Inflammatory macrophage treated with lipopolysaccharide for 4 hours (primary cell): ENCODE measurements around the gene FUT8.
"Not testable (repeated sequence)": the region's sequence is repeated elsewhere in the genome, so short reads cannot be mapped to it uniquely, and the experiment has no call there.

ENCODE experiments used
- DNase-seq: peaks from one replicate; pipeline ENCODE4 v3.0.0-alpha.2; 2020

FUT8 gene

DNA sequence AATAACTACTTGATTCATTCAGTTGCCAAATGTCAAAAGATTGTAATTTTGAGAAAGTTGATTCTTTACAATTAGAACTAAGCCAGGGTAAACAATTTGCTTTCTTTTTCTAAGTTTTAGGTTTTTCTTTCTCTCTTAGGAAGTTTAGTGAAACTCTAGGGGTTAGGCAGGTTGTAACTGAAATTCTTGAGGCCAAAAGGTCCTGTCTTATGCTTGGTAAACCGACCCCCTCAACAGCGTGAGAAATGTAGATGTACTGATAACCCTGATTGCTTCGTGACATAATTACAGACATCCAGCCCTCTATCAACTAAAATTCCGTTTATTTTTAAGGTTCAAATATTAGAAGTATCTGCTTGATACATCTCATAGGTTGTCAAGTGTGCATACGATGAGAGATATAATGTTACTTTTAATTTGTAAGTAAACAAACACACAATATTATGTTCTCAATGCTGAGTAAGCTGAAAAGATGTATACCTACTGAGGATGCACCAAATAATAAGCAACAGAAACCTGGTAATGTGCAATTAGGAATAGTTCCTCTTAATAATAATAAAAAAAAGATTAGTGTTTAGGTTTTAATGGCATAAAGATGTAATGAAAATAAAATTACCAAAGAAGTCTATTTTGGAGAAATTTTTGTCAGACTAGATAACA lies 7.2 kb downstream of the FUT8 start:
- no peak for DNase-seq

DNA sequence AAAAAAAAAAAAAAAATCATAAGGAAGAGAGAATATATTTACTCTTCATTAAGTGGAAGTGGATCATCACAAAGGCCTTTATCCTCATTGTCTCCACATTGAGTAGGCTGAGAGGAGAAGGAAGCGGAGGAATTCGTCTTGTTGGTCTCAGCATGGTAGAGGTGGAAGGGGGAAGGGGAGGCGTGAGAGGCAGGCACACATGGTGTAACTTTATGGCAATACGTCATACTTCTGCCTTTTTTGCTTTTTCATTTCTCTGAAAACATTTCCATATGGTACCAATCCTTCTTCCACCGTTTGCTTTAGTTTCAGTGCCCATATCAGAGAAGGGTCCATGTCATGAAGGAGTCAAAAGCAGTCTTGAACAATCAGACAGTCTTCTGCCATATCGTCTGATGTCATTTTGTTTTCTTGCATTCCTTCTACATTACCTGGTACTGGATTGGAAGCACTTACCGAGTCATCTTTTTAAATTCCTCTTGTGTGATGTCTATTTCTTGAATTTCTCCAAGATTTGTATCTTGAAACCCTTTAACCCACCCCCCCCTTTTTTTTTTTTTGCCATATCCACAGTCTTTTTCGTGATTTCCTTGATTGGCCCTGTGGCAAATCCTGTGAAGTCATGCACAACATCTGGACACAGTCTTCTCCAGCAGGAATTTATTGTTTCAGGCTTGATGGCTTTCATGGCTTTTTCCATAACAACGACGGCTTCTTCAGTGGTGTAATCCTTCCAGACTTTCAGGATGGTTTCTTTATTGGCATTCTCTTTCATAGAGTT lies 8.9 kb downstream of the FUT8 start:
- DNase-seq: peak; percentile 32

DNA sequence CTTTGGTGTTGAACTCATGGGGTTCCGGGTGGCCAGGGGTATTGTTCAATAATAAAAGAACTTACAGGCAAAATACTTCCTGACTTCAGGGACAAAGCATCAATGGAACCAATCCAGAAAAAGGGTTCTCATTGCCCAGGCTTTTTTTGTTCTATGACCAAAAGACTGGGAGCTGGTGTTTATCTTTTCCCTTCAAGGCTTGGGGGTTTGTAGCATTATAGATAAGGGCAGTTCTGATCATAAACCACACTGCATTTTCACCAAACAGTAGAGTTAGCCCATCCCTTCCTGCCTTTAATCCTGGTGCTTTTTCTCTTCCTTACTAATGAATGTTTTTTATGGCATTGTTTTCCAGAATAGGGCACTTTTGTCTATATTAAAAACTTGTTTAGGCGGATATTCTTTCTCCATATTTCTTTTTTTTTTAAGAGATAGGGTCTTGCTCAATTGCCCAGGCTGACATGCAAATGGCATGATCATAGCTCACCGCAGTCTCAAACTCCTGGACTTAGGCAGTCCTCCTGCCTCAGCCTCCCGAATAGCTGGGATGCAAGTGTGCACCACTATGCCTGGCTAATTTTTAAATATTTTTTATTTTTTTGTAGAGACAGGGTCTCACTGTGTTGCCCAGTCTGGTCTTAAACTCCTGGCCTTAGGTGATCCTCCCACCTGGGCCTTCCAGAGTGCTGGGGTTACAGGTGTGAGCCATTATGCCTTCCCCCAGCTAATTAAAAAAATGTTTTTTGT lies 9.7 kb downstream of the FUT8 start:
- DNase-seq: no peak

DNA sequence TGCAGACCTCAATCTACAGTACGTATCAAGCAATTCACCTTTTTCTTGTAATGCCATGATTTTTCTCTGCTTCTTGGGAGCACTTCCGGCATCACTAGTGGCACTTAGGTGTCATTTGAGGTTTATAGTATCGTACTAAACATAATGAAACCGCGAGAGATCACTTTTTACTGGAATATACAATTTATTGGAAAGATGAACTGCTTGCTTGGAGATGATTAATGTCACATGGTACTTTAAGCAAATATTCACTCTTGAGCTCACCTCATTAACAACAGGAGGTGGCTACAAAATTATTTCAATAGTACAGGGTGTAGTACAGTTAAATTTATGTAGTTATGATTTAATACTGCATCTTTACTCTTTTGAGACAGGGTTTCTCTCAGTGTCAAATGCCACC lies 11.5 kb downstream of the FUT8 start:
- no peak for DNase-seq

DNA sequence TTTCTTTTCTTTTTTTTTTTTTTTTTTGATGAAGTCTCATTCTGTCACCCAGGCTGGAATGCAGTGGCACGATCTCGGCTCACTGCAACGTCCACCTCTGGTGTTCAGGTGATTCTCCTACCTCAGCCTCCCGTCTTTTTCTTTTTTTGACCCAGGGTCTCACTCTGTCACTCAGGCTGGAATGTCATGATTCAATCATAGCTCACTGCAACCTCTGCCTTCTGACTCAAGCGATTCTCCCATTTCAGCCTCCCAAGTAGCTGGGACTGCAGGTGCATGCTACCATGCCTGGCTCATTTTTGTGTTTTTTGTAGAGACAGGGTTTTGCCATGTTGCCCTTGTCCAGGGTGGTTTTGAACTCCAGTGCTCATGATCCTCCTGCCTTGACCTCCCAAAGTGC lies 12.0 kb downstream of the FUT8 start:
- DNase-seq: no peak

DNA sequence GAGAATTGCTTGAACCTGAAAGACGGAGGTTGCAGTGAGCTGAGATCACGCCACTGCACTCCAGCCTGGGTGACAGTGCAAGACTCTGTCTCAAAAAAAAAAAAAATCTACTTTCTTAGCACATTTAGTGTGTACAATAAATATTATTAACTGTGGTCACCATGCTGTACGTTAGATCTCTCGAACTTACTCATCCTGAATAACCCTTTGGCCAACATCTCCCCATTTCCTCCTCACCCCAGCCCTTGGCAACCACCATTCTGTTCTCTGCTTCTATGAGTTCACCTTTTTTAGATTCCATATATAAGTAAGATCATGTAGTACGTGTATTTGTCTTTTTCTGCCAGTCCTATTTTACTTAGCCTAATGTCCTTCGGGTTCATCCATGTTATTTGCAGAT lies 13.4 kb downstream of the FUT8 start:
- no peak for DNase-seq

DNA sequence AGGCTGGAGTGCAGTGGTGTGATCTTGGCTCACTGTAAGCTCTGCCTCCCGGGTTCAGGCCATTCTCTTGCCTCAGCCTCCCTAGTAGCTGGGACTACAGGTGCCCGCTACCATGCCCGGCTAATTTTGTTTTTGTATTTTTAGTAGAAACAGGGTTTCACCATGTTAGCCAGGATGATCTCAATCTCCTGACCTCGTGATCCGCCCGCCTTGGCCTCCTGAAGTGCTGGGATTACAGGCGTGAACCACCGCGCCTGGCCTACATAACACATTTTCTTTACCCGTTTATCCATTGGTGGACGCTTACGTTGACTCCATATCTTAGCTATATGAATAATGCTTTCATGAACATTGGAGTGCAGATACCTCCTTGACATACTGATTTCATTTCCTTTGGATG lies 14.4 kb downstream of the FUT8 start:
- not testable (repeated sequence) for DNase-seq

DNA sequence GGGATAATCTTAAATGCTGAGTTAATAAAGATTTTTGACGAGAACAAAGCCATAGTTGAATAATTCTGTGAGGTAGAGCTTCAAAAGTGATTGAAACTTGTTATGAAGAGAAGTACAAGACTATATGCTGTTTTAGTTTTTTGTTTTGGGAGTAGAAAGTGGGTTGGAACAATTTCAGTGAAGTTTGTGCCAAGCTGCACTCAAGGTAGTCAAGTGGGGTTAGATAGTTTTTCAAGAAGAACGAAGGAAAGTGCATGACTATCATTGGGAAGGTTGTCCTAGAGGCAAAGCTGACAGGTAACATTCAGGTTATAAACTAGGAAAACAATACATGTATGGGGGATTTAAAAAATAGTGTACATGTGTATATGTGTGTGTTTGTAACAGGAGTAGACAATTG lies 16.2 kb downstream of the FUT8 start:
- no peak for DNase-seq

DNA sequence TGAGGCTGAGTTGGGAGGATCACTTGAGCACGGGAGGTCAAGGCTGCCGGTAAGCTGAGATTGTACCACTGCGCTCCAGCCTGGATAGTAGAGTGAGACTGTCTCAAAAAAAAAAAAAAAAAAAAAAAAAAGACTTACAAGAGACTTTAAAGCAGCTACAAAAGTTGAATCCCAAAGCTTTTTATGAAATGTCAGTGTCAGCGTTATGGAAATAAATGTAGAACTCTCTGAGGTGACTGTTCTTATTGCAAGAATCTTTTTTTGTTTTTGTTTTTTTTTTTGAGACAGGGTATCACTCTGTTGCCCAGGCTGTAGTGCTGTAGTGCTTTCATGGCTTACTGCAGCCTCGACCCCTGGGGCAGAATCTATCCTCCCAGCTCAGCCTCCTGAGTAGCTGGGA lies 17.2 kb downstream of the FUT8 start:
- no peak for DNase-seq

DNA sequence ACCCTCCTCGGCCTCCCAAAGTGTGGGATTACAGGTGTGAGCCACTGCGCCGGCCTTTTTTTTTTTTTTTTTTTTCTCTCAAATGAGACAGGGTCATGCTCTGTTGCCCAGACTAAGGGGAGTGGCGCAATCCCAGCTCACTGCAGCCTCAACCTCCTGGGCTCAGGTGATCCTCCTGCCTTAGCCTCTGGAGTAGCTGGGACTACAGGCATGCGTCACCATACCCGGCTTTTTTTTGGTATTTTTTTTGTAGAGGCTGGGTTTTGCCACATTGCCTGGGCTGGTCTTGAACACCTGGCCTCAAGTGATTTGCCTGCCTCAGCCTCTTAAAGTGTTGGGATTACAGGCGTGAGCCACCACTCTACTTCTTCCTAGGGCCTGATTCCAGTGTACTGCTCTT lies 18.7 kb downstream of the FUT8 start:
- no peak for DNase-seq

DNA sequence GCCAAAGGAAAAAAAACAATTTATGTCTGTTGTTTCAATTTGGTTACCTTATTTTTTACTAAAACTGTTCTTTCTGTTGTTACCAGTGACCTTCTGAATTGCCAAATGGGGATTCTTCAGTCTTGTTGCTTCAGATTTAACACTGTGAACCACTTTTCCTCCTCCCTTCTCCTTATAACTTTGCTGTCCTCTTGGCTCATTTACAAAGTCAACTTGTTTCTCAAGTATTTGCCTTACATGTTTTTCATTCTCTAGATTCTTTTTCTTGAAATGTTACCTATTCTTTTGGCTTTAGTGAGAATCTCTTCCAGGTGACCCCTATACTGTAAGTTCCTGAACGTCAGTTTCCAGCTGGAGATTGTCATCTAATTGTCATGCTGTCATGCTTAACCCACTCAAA lies 19.4 kb downstream of the FUT8 start:
- no peak for DNase-seq

DNA sequence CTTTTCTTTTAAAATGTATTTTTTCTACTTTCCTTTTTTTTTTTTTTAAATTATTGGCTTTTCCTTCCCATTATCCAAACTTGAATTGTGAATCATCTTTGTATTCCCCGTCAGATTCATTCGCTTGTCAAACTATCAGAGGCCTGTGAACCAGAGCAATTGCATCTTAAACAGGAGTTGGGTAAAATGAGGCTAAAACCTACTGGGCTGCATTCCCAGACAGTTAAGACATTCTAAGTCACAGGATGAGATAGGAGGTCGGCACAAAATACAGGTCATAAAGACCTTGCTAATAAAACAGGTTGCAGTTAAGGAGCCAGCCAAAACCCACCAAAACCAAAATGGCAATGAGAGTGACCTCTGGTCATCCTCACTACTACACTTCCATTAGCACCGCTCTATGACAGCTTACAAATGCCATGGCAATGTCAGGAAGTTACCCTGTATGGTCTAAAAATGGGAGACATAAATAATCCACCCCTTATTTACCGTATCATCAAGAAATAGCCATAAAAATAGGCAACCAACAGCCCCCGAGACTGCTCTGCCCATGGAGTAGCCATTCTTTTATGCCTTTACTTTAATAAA lies 19.9 kb downstream of the FUT8 start:
- DNase-seq: no peak

DNA sequence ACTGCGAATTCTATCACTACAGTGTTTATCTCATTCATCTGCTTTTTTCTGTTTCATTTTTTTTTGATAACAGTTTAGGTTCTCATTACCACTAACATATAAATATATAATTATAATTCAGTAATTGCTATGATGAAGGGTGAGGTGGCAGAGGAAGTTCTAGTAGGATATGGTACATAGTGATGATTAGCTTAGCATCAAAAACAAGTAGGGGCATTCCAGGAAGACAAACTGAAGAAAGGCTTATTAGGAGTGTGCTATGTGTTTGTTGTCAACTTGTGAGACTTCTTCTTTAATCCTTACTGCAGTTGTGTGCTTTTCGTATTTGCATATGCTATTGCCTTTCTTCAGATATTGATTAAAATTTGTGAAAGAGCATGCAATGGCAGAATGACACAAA lies 20.6 kb downstream of the FUT8 start:
- DNase-seq: no peak

DNA sequence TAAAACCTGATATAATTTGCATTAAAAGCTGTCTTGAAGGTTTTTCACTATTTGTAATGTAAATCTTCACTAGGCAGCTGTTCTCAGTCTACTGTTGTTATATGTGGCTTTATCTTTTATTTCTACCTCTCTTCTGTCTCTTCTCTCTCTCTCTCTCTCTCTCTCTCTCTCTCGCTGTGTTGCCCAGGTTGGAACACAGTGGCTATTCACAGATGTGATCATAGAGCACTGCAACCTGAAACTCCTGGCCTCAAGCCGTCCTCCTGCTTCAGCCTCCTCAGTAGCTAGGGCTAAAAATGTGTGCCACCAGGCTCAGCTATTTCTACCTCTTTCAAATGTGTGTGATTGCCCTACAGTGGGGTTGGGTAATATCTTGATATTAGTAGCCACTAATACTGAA lies 21.1 kb downstream of the FUT8 start:
- DNase-seq: no peak

DNA sequence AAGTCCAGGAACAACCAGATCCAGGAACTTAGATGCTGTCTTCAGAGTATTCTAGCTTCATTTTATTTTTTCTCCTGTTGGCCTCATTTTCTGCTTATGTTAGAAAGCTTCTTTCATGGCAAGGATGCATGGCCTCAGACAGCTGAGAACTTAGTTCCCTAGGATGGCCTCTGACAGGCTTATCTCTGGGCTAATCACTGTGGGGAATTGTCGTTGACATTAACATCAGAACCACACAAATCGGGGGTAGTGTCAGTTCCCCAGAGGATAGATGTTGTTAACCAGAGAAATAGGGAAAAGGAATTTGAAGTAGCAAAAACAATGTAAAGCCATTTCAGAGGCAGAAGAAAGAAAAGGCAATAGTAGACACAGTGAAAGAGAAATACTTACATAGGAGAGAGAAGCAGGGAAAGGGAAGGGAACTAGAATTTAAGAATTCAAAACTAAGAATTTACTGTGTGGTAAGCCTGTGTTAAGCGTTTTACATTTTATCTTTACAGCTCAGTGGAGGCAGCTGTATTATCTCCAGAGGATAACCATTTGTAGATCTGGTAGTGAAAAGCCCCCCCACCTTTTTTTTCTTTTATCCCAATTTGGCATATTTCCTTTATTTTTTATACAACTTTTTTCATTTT lies 21.8 kb downstream of the FUT8 start:
- DNase-seq: no peak

DNA sequence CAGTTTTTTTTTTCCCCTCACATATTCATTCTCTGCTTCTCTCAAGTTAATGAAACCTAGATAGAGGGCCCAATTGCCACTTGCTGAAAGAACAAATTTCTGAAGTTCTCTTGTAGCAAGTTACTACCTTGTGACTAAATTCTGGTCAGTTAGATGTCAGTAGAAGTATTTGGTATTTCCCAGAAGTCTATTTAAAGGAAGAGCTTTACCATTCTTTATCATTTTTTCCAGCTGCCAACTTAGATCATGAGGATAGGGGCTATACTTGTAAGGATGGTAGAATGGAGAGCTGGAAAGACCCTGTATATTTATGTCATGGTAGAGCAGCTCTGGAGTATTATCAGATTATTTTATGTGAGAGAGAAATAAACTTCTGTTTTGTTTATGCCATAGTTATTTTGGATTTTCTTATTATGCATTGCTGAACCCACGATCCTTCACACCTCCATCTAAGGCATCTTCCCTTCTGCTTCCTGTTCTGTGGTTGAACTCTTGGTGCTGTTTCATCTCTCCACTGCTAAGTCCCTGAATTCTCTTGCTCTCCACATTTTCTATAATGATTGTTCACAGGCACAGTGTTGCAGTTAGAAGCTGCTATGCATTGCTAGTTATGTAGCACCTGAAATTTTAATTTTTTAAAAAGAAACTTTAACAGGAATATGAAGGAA lies 25.9 kb downstream of the FUT8 start:
- no peak for DNase-seq

DNA sequence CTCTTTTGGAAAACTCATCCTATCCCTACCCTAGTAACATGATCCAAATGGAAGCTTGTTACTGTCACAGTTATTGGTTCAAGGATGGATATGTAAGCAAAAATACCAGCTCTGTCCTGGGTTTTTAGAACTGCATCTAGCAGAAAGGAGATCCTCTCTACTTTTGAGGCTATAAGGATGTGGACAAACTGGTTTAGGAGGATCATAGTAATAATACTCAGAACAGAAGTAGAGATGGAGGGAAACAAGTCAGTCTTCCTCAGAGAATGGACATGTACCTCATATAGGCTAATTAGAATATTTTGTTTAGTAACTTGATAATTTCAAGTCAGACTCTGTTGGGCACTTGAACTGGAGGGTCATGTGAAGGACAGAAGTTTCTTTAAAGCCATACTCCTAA lies 26.6 kb downstream of the FUT8 start:
- DNase-seq: no peak

DNA sequence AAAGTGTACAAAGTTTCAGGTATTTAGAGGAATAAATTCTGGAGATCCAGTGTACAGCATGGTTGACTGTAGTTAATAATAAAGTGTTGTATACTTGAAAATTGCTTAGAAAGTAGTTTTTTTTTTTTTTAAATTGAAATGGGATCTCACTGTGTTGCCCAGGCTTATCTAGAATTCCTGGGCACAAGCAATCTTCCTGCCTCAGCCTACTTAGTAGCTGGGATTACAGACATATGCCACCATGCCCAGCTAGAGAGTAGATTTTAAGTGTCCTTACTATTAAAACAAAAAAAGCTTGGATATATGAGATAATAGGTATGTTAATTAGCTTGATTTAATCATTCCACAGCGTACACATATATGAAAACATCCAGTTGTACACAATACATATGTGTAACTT lies 27.7 kb downstream of the FUT8 start:
- DNase-seq: no peak

DNA sequence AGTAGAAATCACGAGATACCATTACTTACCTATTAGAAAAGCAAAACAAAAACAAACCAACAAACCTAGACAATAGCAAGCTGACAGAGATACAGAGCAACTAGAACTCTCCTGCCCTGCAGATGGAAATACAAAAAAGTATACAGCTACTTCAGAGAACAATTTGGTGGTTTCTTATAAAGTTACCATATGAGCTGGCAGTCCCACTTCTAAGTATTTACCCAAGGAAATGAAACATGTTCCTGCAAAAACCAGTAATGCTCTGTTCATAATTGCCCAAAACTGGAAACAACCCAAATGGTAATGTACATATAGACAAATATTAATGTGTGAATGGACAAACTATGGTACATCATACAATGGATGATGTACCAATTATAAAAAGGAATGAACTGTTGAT lies 31.7 kb downstream of the FUT8 start:
- DNase-seq: no peak

DNA sequence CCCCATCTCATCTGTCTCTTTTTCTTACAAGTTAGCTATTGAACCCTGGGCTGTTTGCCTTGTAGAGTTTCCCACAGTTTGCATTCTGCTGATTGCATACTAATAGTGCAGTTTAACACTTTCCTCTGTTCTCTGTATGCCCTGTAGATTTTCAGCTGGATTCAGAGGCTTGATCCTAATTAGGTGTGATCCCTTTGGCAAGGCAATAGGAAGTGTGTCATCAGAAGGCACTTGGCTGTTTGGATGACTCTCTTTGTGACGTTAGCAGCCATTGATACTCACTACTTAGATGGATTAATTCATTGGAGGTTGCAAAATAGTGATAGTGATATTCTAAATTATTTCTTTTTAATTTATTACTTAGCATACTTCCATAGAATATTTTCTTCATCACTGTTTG lies 33.6 kb downstream of the FUT8 start:
- no peak for DNase-seq

DNA sequence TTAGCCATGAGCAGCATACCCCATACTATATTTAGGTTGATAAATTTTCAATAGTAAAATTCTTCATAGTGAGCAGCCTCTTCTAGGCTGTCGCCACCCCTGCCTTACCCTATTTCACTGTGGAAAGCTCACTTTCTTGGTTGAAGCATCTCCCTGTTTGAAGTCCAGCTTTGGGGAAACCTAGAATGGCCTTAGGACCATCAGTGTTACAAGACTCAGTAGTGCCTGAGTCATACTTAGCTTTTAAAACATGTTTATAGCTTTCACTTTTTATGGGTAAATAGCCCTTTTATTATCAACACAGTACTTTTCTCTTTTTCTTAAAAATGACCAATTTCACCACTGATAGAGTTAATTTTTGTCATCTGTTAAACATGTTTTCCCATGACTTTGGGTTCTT lies 37.1 kb downstream of the FUT8 start:
- DNase-seq: no peak

DNA sequence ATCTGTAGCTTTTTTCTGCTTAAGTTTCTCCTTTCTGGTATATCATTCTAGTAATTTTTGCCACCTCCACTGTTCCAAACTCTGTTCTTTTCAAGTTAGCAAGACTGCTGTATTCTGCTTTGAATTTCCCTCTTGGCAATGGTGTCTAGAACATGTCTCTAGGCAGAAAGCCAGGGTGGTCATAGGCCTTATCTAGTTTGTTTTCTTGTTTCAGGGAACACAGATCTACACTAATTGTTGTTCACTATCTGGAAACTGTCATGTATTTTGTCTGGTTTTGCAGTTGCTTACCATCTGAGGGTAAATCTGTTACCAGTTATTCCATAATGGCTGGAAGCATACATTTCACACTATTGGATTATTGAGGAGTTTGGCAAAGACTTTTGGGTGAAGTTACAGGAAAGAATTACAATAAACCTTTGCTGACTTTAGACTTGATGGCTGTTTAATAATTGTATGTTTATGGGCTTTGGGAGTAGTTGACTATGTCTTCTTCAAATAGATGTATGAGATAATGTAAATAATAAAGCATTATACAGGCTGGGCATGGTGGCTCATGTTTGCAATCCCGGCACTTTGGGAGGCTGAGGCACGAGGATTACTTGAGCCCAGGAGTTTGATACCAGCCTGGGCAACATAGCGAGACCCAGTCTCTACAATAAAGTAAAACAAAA lies 41.4 kb downstream of the FUT8 start:
- no peak for DNase-seq
